Trophoblast cell (in vitro differentiated cells and primary cell): ENCODE data around the gene FOXC1.

ENCODE experiments used
- DNase-seq, 2 donors: peaks; one replicate each; pipeline ENCODE4 v3.0.0-alpha.2; 2016
- H2AFZ ChIP-seq: 2 replicates; pipeline ENCODE4 v1.6.1; 2013; ENCODE audit warnings: low read length, moderate library complexity, mild to moderate bottlenecking; ENCODE audit not compliant: insufficient read depth, poor library complexity
- H2AK5ac ChIP-seq: 2 replicates; pipeline ENCODE4 v1.6.1; 2013; ENCODE audit warnings: mild to moderate bottlenecking, low read length
- H2BK120ac ChIP-seq: 2 replicates; pipeline ENCODE4 v1.6.1; 2013; ENCODE audit warnings: low read length, mild to moderate bottlenecking, moderate library complexity; ENCODE audit not compliant: insufficient read depth, poor library complexity
- H2BK12ac ChIP-seq: 2 replicates; pipeline ENCODE4 v1.6.1; 2013; ENCODE audit warnings: mild to moderate bottlenecking, low read length, moderate library complexity
- H2BK5ac ChIP-seq: 2 replicates; pipeline ENCODE4 v1.6.1; 2013; ENCODE audit warnings: low read length, low read depth, moderate library complexity, mild to moderate bottlenecking; ENCODE audit not compliant: poor library complexity
- H3K14ac ChIP-seq: 2 replicates; pipeline ENCODE4 v1.6.1; 2013; ENCODE audit warnings: mild to moderate bottlenecking, low read length
- H3K18ac ChIP-seq: 2 replicates; pipeline ENCODE4 v1.6.1; 2013; ENCODE audit warnings: mild to moderate bottlenecking, low read length
- H3K23ac ChIP-seq: 2 replicates; pipeline ENCODE4 v1.6.1; 2013; ENCODE audit warnings: low read length
- H3K27ac ChIP-seq: 2 replicates; pipeline ENCODE4 v1.5.1; 2013; ENCODE audit warnings: low read depth, mild to moderate bottlenecking, inconsistent platforms, low read length, moderate library complexity
- H3K27me3 ChIP-seq: 2 replicates; pipeline ENCODE4 v1.6.1; 2013; ENCODE audit warnings: inconsistent platforms, mild to moderate bottlenecking, low read length, moderate library complexity; ENCODE audit not compliant: insufficient read depth
- H3K36me3 ChIP-seq, 2 experiments: 1 replicate in 1 of 2; 2 replicates in 1 of 2; pipeline ENCODE4 v1.6.1; 2013; ENCODE audit warnings: low read length in 2 of 2, mild to moderate bottlenecking in 2 of 2, moderate library complexity in 1 of 2; ENCODE audit not compliant: insufficient read depth in 2 of 2, control insufficient read depth in 1 of 2
- H3K4ac ChIP-seq: 2 replicates; pipeline ENCODE4 v1.6.1; 2013; ENCODE audit warnings: low read depth, mild to moderate bottlenecking, low read length, moderate library complexity
- H3K4me1 ChIP-seq, 2 experiments: 1 replicate in 1 of 2; 2 replicates in 1 of 2; pipeline ENCODE4 v1.6.1; 2013; ENCODE audit warnings: low read length in 2 of 2, mild to moderate bottlenecking in 2 of 2, moderate library complexity in 1 of 2; ENCODE audit not compliant: insufficient read depth in 2 of 2, control insufficient read depth in 1 of 2
- H3K4me2 ChIP-seq: 2 replicates; pipeline ENCODE4 v1.6.1; 2013; ENCODE audit warnings: inconsistent platforms, mild to moderate bottlenecking, low read length, moderate library complexity
- H3K4me3 ChIP-seq: 2 replicates; pipeline ENCODE4 v1.5.1; 2013; ENCODE audit warnings: mild to moderate bottlenecking, low read depth, low read length, inconsistent platforms
- H3K79me1 ChIP-seq: one replicate; pipeline ENCODE4 v1.6.1; 2013; ENCODE audit warnings: low read length
- H3K79me2 ChIP-seq: 2 replicates; pipeline ENCODE4 v1.6.1; 2013; ENCODE audit warnings: low read length, mild to moderate bottlenecking; ENCODE audit not compliant: control insufficient read depth, insufficient read depth, poor library complexity
- H3K9ac ChIP-seq: 2 replicates; pipeline ENCODE4 v1.6.1; 2013; ENCODE audit warnings: mild to moderate bottlenecking, low read length
- H3K9me3 ChIP-seq: 2 replicates; pipeline ENCODE4 v1.6.1; 2013; ENCODE audit warnings: low read depth, mild to moderate bottlenecking, control low read depth, inconsistent platforms, low read length; ENCODE audit not compliant: insufficient read depth
- H4K12ac ChIP-seq: 2 replicates; pipeline ENCODE4 v1.6.1; 2013; ENCODE audit warnings: low read depth, mild to moderate bottlenecking, low read length, moderate library complexity
- H4K8ac ChIP-seq: 2 replicates; pipeline ENCODE4 v1.6.1; 2013; ENCODE audit warnings: low read depth, mild to moderate bottlenecking, low read length, moderate library complexity
- H4K91ac ChIP-seq: one replicate; pipeline ENCODE4 v1.6.1; 2013; ENCODE audit warnings: low read depth, mild to moderate bottlenecking, low read length, moderate library complexity
- WGBS: extraction: QIAGEN DNeasy Blood & Tissue Kit; methylation state at CpG from one replicate; pipeline ENCODE4 v1.1.7; 2013; ENCODE audit warnings: missing lambda C conversion rate; ENCODE audit not compliant: insufficient read length, insufficient coverage; ENCODE audit errors: extremely low coverage; 5-methylcytosine and 5-hydroxymethylcytosine counted together

Gene FOXC1

GRCh38 chr6:1612974-1613306, 3.2 kb downstream of the FOXC1 start:
- WGBS = no CpG with 5 or more reads among the region's 7 CpGs

GRCh38 chr6:1613346-1613687, 3.6 kb downstream of the FOXC1 start:
- no peak overlapping the region for H3K14ac ChIP-seq
- WGBS = no CpG with 5 or more reads among the region's 3 CpGs
- peaks cover 20 to 24% of the 10 kb centered on the region in 2 experiments for H3K4me1 ChIP-seq
- H3K36me3 ChIP-seq = no peaks in the 10 kb centered on the region
- H4K8ac ChIP-seq = no peak overlapping the region
- H2BK12ac ChIP-seq = no peak overlapping the region
- H2BK5ac ChIP-seq = no peak overlapping the region
- no peak overlapping the region for H2AFZ ChIP-seq
- H3K27me3 ChIP-seq = peaks cover 84% of the 10 kb centered on the region
- no peak overlapping the region for H3K27ac ChIP-seq
- H2AK5ac ChIP-seq = no peak overlapping the region
- H3K4ac ChIP-seq = no peak overlapping the region
- H3K9me3 ChIP-seq = peaks cover 10% of the 10 kb centered on the region
- no peaks in the 10 kb centered on the region for H3K79me2 ChIP-seq
- H3K9ac ChIP-seq = no peak overlapping the region
- no peak overlapping the region for H3K18ac ChIP-seq
- no peak overlapping the region for H3K4me3 ChIP-seq
- no peak overlapping the region for H2BK120ac ChIP-seq
- no peaks in the 10 kb centered on the region for H3K79me1 ChIP-seq
- peak overlapping the region; percentile 52 for H3K4me2 ChIP-seq
- H4K12ac ChIP-seq = no peak overlapping the region
- no peak overlapping the region for H4K91ac ChIP-seq
- H3K23ac ChIP-seq = no peak overlapping the region
- DNase-seq = no peak

More at GRCh38 chr6:1612974-1613306, 3.2 kb downstream of the FOXC1 start:
- H2BK120ac ChIP-seq = no peak overlapping the region
- H2BK5ac ChIP-seq = no peak overlapping the region
- H3K4me1 ChIP-seq = peaks cover 21 to 25% of the 10 kb centered on the region in 2 experiments
- H3K18ac ChIP-seq = no peak overlapping the region
- no peak overlapping the region for H3K23ac ChIP-seq
- no peak overlapping the region for H3K14ac ChIP-seq
- no peak overlapping the region for H3K27ac ChIP-seq
- H2AK5ac ChIP-seq = no peak overlapping the region
- H3K9me3 ChIP-seq = peaks cover 10% of the 10 kb centered on the region
- H3K79me2 ChIP-seq = no peaks in the 10 kb centered on the region
- H2BK12ac ChIP-seq = no peak overlapping the region
- H3K4me2 ChIP-seq = no peak overlapping the region
- H3K9ac ChIP-seq = no peak overlapping the region
- H3K79me1 ChIP-seq = no peaks in the 10 kb centered on the region
- no peak overlapping the region for H4K8ac ChIP-seq
- no peak overlapping the region for H3K4ac ChIP-seq
- H3K27me3 ChIP-seq = peaks cover 84% of the 10 kb centered on the region
- no peaks in the 10 kb centered on the region for H3K36me3 ChIP-seq
- no peak overlapping the region for H3K4me3 ChIP-seq
- H4K12ac ChIP-seq = no peak overlapping the region
- DNase-seq = peak in 1 of 2 donors; percentile 30
- H4K91ac ChIP-seq = no peak overlapping the region
- no peak overlapping the region for H2AFZ ChIP-seq

GRCh38 chr6:1613688-1614447, 4.2 kb downstream of the FOXC1 start:
- no peak overlapping the region for H2BK5ac ChIP-seq
- no peaks in the 10 kb centered on the region for H3K79me1 ChIP-seq
- peak overlapping the region; percentile 52 for H3K4me2 ChIP-seq
- no peak overlapping the region for H3K9ac ChIP-seq
- no peak overlapping the region for H4K12ac ChIP-seq
- H2BK12ac ChIP-seq = no peak overlapping the region
- peaks cover 19 to 24% of the 10 kb centered on the region in 2 experiments for H3K4me1 ChIP-seq
- H3K14ac ChIP-seq = no peak overlapping the region
- no CpG with 5 or more reads among the region's 60 CpGs for WGBS
- H3K9me3 ChIP-seq = peaks cover 10% of the 10 kb centered on the region
- no peak overlapping the region for H4K91ac ChIP-seq
- no peak overlapping the region for H3K18ac ChIP-seq
- no peaks in the 10 kb centered on the region for H3K36me3 ChIP-seq
- H2AK5ac ChIP-seq = no peak overlapping the region
- H2AFZ ChIP-seq = no peak overlapping the region
- peaks cover 84% of the 10 kb centered on the region for H3K27me3 ChIP-seq
- H3K23ac ChIP-seq = no peak overlapping the region
- DNase-seq = peak in 1 of 2 donors; percentile 16
- H3K27ac ChIP-seq = no peak overlapping the region
- no peaks in the 10 kb centered on the region for H3K79me2 ChIP-seq
- H3K4me3 ChIP-seq = no peak overlapping the region
- H4K8ac ChIP-seq = no peak overlapping the region
- H2BK120ac ChIP-seq = no peak overlapping the region
- no peak overlapping the region for H3K4ac ChIP-seq

- Histone ChIP-seq H4K91ac (no peak overlapping the region), H2AK5ac (no peak overlapping the region)
These were observed 4.9 kb downstream of the FOXC1 start for GRCh38 chr6:1614448-1615150.

More at GRCh38 chr6:1614448-1615150, 4.9 kb downstream of the FOXC1 start:
- H4K8ac ChIP-seq = peak overlapping the region; percentile 58
- no peak overlapping the region for H4K12ac ChIP-seq
- H2BK12ac ChIP-seq = no peak overlapping the region
- peak in 1 of 2 donors; percentile 25 for DNase-seq
- H3K79me1 ChIP-seq = no peaks in the 10 kb centered on the region
- H3K4me3 ChIP-seq = no peak overlapping the region
- H3K27me3 ChIP-seq = peaks cover 81% of the 10 kb centered on the region
- peaks cover 10% of the 10 kb centered on the region for H3K9me3 ChIP-seq
- H2BK120ac ChIP-seq = no peak overlapping the region
- no peak overlapping the region for H3K23ac ChIP-seq
- no peak overlapping the region for H3K18ac ChIP-seq
- H3K4ac ChIP-seq = no peak overlapping the region
- H3K27ac ChIP-seq = no peak overlapping the region
- no peak overlapping the region for H2BK5ac ChIP-seq
- H3K79me2 ChIP-seq = no peaks in the 10 kb centered on the region
- H3K9ac ChIP-seq = no peak overlapping the region
- H3K4me1 ChIP-seq = peaks cover 13 to 23% of the 10 kb centered on the region in 2 experiments
- H2AFZ ChIP-seq = peak overlapping the region; percentile 25
- H3K36me3 ChIP-seq = no peaks in the 10 kb centered on the region
- WGBS = no CpG with 5 or more reads among the region's 85 CpGs
- peak overlapping the region; percentile 52 for H3K4me2 ChIP-seq
- no peak overlapping the region for H3K14ac ChIP-seq
